MM.1S (cell line): ENCODE data around the gene PAK1.

Experiments used
- DNase-seq: peaks from one replicate; pipeline ENCODE4 v3.0.0-alpha.2; 2015
- H2AFZ ChIP-seq: fragments of 300-600 bp; sonication (generic); 2 replicates; pipeline ENCODE4 v1.6.0; 2016; ENCODE audit warnings: antibody characterized with exemption, low read length
- H3F3A ChIP-seq: fragments of 300-600 bp; sonication (generic); 2 replicates; pipeline ENCODE4 v1.6.1; 2016; ENCODE audit warnings: mild to moderate bottlenecking, antibody characterized with exemption, low read length, moderate library complexity, mixed read lengths; ENCODE audit not compliant: insufficient read depth
- H3K27ac ChIP-seq: fragments of 300-600 bp; sonication (generic); 2 replicates; pipeline ENCODE4 v1.5.1; 2016; ENCODE audit warnings: mild to moderate bottlenecking, low read length
- H3K27me3 ChIP-seq: fragments of 300-600 bp; sonication (generic); replicated peaks from 2 replicates; pipeline ENCODE4 v1.6.0; 2016; ENCODE audit warnings: low read length; ENCODE audit not compliant: insufficient read depth
- H3K36me3 ChIP-seq: fragments of 300-600 bp; sonication (generic); replicated peaks from 2 replicates; pipeline ENCODE4 v1.6.1; 2016; ENCODE audit warnings: mild to moderate bottlenecking, low read length, mixed read lengths; ENCODE audit not compliant: insufficient read depth
- H3K4me1 ChIP-seq: fragments of 300-600 bp; sonication (generic); 2 replicates; pipeline ENCODE4 v1.6.1; 2016; ENCODE audit warnings: low read length, mixed read lengths
- H3K4me2 ChIP-seq: fragments of 300-600 bp; sonication (generic); 2 replicates; pipeline ENCODE4 v1.6.0; 2016; ENCODE audit warnings: low read depth, low read length
- H3K4me3 ChIP-seq: fragments of 300-600 bp; sonication (generic); 2 replicates; pipeline ENCODE4 v1.5.1; 2016; ENCODE audit warnings: low read length, mixed read lengths
- H3K79me2 ChIP-seq: fragments of 300-600 bp; sonication (generic); 2 replicates; pipeline ENCODE4 v1.6.1; 2016; ENCODE audit warnings: mixed run types, low read length, mixed read lengths
- H3K9ac ChIP-seq: fragments of 300-600 bp; sonication (generic); 2 replicates; pipeline ENCODE4 v1.6.1; 2016; ENCODE audit warnings: low read length, mixed read lengths
- H3K9me2 ChIP-seq: fragments of 300-600 bp; sonication (generic); replicated peaks from 2 replicates; pipeline ENCODE4 v1.6.1; 2016; ENCODE audit warnings: mild to moderate bottlenecking, low read length, mixed read lengths; ENCODE audit not compliant: insufficient read depth
- H3K9me3 ChIP-seq: fragments of 300-600 bp; sonication (generic); replicated peaks from 2 replicates; pipeline ENCODE4 v1.6.1; 2016; ENCODE audit warnings: mild to moderate bottlenecking, low read length, mixed read lengths; ENCODE audit not compliant: insufficient read depth
- H4K20me1 ChIP-seq: fragments of 300-600 bp; sonication (generic); 2 replicates; pipeline ENCODE4 v1.6.1; 2016; ENCODE audit warnings: mild to moderate bottlenecking, low read length, moderate library complexity, mixed read lengths; ENCODE audit not compliant: insufficient read depth
- EZH2 ChIP-seq: fragments of 300-600 bp; sonication (generic); optimal IDR thresholded peaks from 2 replicates; pipeline ENCODE3; 2017; ENCODE audit warnings: low read depth, mild to moderate bottlenecking, antibody characterized with exemption, low read length, mixed read lengths
- EZH2phosphoT487 ChIP-seq: fragments of 300-600 bp; sonication (generic); IDR thresholded peaks from 2 replicates; pipeline ENCODE4 v1.6.1; 2018; ENCODE audit warnings: antibody characterized with exemption, low read length
- TF ChIP-seq, protein P1 (sequence below): fragments of 300-600 bp; sonication (generic); IDR thresholded peaks from 2 replicates; pipeline ENCODE4 v1.5.1; 2016; ENCODE audit warnings: antibody characterized with exemption, low read length, mixed read lengths

Gene PAK1

DNA sequence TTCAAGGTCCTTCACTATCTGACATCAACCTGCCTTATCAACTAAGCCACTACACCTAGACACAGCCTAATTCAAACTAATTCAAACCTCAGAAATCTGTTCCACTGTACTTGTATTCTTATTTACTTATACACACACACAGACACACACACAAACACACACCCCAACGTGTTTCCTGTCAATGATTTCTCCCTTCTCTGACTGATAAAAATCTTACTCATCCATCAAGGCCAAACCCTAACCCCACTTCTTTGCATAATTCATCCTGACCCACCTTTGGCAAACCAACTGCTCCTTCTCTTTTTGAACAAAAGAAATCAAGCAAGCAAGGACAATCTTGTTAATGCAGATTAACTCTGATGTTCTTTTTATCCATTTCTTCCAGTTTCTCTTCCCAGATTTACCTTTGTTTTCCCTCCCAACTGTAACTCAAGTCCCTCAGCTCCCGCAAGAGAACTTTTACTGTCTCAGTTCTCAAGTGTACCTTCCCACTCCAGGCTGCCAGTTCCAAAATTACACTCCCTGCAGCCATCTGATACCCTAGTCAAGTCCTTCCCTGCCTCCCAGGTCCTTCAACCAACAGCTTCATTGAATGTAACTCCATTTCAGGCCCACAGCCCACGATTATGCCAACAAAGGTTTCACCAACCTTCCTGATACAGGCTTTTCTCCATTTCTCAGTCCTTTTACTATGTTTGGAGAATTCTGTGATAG lies 78.3 kb downstream of the PAK1 start:
- H3K27ac ChIP-seq: no peak overlapping the region
- H3K9ac ChIP-seq: no peak overlapping the region
- H3K9me3 ChIP-seq: no peaks in the 10 kb centered on the region
- no peak overlapping the region for H2AFZ ChIP-seq
- H3K4me1 ChIP-seq: no peaks in the 10 kb centered on the region
- H3F3A ChIP-seq: no peaks in the 10 kb centered on the region
- no peaks in the 10 kb centered on the region for H3K36me3 ChIP-seq
- no peaks in the 10 kb centered on the region for H3K27me3 ChIP-seq
- no peaks in the 10 kb centered on the region for H3K9me2 ChIP-seq
- no peaks in the 10 kb centered on the region for H4K20me1 ChIP-seq
- H3K4me3 ChIP-seq: no peak overlapping the region
- no peak for DNase-seq
- TF ChIP-seq EZH2 (no peak), EZH2phosphoT487 (no peak)
- TF ChIP-seq, protein P1, sequence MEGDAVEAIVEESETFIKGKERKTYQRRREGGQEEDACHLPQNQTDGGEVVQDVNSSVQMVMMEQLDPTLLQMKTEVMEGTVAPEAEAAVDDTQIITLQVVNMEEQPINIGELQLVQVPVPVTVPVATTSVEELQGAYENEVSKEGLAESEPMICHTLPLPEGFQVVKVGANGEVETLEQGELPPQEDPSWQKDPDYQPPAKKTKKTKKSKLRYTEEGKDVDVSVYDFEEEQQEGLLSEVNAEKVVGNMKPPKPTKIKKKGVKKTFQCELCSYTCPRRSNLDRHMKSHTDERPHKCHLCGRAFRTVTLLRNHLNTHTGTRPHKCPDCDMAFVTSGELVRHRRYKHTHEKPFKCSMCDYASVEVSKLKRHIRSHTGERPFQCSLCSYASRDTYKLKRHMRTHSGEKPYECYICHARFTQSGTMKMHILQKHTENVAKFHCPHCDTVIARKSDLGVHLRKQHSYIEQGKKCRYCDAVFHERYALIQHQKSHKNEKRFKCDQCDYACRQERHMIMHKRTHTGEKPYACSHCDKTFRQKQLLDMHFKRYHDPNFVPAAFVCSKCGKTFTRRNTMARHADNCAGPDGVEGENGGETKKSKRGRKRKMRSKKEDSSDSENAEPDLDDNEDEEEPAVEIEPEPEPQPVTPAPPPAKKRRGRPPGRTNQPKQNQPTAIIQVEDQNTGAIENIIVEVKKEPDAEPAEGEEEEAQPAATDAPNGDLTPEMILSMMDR: no peak
- H3K79me2 ChIP-seq: peaks cover 48% of the 10 kb centered on the region
- no peak overlapping the region for H3K4me2 ChIP-seq

DNA sequence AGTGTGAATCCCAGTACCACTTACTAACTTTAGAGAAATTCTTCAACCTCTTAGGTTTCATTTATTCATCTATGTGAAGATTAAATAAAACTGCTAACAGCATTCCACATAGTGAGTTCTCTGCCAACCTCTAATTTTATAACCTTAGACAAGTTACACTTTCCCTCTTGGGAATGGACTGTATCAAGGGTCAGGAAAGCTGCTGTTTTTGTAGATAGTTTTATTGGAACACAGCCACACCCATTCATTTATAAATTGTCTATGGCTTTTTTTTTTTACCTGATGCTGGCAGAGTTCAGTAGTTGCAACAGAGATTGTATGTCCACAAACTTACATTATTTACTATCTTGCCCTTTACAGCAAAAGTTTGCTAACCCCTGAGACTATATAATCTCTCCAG lies 81.1 kb downstream of the PAK1 start:
- Histone ChIP-seq H3K9me2 (no peaks in the 10 kb centered on the region), H3K27me3 (no peaks in the 10 kb centered on the region), H3K9me3 (no peaks in the 10 kb centered on the region), H3K4me1 (no peaks in the 10 kb centered on the region), H3K36me3 (no peaks in the 10 kb centered on the region), H3F3A (no peaks in the 10 kb centered on the region), H3K4me2 (no peak overlapping the region), H3K4me3 (no peak overlapping the region), H3K79me2 (peaks cover 34% of the 10 kb centered on the region), H2AFZ (no peak overlapping the region), H4K20me1 (no peaks in the 10 kb centered on the region), H3K27ac (no peak overlapping the region), H3K9ac (no peak overlapping the region)
- TF ChIP-seq EZH2phosphoT487 (no peak), EZH2 (no peak)
- TF ChIP-seq, protein P1: no peak
- DNase-seq: no peak

DNA sequence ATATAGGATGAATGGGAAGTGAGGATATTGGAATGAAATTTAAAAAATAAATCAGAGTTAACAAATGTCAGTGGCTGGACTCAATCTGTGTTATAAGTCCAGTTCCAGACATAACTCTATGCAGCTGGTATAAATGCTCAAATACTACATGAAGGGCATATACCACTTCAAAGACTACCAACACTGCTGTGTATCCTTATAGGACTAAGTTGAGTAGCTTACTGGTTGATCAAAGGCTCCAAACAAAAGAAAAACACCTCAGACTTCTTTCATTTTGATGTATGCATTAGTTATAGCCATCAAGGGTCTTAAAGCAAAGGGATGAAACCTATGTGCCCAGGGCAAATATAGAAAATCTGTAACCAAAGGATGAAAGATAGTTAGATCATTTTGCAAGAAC lies 86.2 kb downstream of the PAK1 start:
- H3K9me2 ChIP-seq: no peaks in the 10 kb centered on the region
- H3K27me3 ChIP-seq: no peaks in the 10 kb centered on the region
- no peak overlapping the region for H3K9ac ChIP-seq
- no peak for TF ChIP-seq EZH2
- TF ChIP-seq, protein P1: no peak
- TF ChIP-seq EZH2phosphoT487: no peak
- H3K36me3 ChIP-seq: no peaks in the 10 kb centered on the region
- no peaks in the 10 kb centered on the region for H3F3A ChIP-seq
- no peaks in the 10 kb centered on the region for H3K79me2 ChIP-seq
- no peaks in the 10 kb centered on the region for H3K9me3 ChIP-seq
- H3K27ac ChIP-seq: no peak overlapping the region
- H3K4me2 ChIP-seq: no peak overlapping the region
- H4K20me1 ChIP-seq: no peaks in the 10 kb centered on the region
- H2AFZ ChIP-seq: no peak overlapping the region
- H3K4me1 ChIP-seq: no peaks in the 10 kb centered on the region
- DNase-seq: no peak
- no peak overlapping the region for H3K4me3 ChIP-seq
